Measurements from ENCODE around the gene NLGN4X.

The NLGN4X gene

DNA sequence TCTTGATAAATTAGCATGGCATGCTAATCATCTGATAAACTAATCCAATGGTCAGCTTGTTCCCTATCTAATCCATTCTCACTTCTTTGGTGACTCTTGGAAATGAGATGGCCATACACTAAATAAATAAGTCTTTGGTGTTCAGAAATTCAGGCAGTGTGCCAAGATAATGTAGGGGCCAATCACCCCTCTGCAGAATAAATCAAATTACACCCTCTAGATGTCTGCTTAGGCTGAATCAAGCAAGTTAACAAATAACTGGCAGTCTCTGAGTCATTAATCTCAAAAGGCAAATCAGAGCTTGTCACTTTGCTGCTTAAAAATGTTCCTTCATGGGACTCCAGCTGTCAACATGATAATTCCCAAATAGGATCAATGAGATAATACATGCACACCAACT lies 97.4 kb downstream of the NLGN4X start:
- no peak overlapping the region for H3K4me3 ChIP-seq (replicated peaks; ENCODE audit: low read depth, low read length)
- no peak for TF ChIP-seq CTCF (IDR thresholded peaks at IDR 0.05; ENCODE audit: low read depth, low read length, missing control alignments)
- no peak for DNase-seq (ENCODE audit: extremely low read depth, low read depth)

GRCh38 chrX:6129195-6129594 lies 99.5 kb downstream of the NLGN4X start:
- no peak overlapping the region for H3K4me3 ChIP-seq (replicated peaks; ENCODE audit: low read depth, low read length)
- TF ChIP-seq CTCF (IDR thresholded peaks at IDR 0.05; ENCODE audit: low read depth, low read length, missing control alignments), result no peak
- DNase-seq (ENCODE audit: extremely low read depth, low read depth), result no peak

GRCh38 chrX:6120329-6120728 lies 108.3 kb downstream of the NLGN4X start:
- no peak for TF ChIP-seq CTCF (IDR thresholded peaks at IDR 0.05; ENCODE audit: low read depth, low read length, missing control alignments)
- H3K4me3 ChIP-seq (replicated peaks; ENCODE audit: low read depth, low read length), result no peak overlapping the region
- no peak for DNase-seq (ENCODE audit: extremely low read depth, low read depth)

DNA sequence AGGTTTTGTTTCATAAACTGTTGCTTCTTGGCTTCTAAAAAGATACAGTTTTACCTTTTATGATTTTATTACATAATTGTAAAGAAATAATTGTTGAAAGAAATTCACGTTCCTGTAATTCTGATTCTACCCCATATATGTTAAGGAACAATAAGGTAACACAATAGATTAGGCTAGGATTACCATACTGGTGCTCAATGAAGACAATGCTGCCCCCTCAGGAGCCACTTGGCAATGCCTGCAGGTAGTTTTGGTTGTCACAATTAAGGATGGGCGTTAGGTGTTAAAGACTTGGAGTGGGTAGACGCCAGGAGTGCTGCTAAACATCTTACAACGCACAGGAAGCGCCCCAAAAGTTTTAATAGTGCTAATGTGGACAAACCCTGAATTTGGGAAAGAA lies 133.2 kb downstream of the NLGN4X start:
- H3K4me3 ChIP-seq (replicated peaks; ENCODE audit: low read depth, low read length), result no peak overlapping the region
- TF ChIP-seq CTCF (IDR thresholded peaks at IDR 0.05; ENCODE audit: low read depth, low read length, missing control alignments), result no peak

DNA sequence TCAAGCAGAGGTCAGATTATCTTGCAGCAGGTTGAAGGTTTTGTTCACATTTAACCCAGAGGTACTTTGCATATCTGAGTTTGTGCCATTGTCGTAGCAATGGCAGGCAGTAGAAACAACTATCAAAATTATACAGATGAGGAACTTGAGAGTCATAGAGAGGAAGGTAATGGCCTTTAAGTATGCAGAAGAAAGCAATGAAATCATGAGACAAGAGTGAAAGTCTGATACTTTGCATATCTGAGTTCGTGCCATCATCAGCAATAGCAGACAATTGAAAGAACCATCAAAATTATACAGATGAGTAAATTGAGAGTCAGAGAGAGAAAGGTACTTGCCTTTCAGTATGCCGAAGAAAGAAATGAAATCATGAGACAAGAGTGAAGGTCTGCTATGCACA lies 154.1 kb downstream of the NLGN4X start:
- H3K4me3 ChIP-seq (replicated peaks; ENCODE audit: low read depth, low read length), result no peak overlapping the region
- no peak for TF ChIP-seq CTCF (IDR thresholded peaks at IDR 0.05; ENCODE audit: low read depth, low read length, missing control alignments)
- DNase-seq (ENCODE audit: extremely low read depth, low read depth), result no peak

More for the DNA sequence above, 133.2 kb downstream of the NLGN4X start:
- DNase-seq (ENCODE audit: extremely low read depth, low read depth), result no peak

DNA sequence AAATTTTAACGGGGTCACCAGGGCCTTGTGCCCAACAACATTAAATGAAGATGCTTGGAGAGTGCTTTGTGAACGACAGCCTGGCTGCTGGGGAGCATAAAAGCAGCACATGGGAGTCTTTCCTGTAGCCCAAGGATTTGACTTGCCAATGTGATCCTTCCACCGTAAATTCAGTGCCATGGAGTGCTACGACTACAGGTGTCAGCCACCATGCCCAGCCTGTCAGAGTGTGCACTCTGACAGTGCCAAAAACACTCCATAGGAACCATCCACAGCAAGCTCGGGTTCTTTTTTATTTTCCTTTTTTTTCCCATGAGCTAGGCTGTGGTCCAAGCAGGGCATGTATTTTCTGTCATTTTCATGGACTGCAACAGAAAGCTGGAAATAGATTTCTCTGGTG lies 156.9 kb downstream of the NLGN4X start:
- H3K4me3 ChIP-seq (replicated peaks; ENCODE audit: low read depth, low read length), result no peak overlapping the region
- no peak for DNase-seq (ENCODE audit: extremely low read depth, low read depth)
- TF ChIP-seq CTCF (IDR thresholded peaks at IDR 0.05; ENCODE audit: low read depth, low read length, missing control alignments), result no peak

DNA sequence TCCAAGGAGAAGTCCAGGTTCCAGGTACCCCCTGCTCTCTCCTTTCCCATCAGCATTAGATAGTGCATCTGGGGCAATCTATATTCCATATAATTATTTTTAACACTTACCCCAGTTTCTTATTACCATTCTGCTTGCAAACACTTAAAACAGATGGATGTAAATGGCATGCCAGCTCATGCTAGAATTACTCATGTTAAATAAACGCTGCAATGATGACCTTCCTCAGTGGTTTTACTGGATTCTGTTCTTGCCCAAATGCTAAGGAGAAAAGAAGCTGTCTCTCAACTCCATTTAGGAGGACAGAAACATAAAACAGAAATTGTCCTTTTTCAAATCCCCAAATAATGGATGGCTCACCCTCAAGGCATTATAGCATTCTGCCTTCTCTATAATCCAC lies 161.1 kb downstream of the NLGN4X start:
- no peak for TF ChIP-seq CTCF (IDR thresholded peaks at IDR 0.05; ENCODE audit: low read depth, low read length, missing control alignments)
- H3K4me3 ChIP-seq (replicated peaks; ENCODE audit: low read depth, low read length), result no peak overlapping the region
- no peak for DNase-seq (ENCODE audit: extremely low read depth, low read depth)
